Panc1 (cell line): ENCODE results near the gene LIPE. TPM values are rescaled to one million over a fixed set of nuclear protein-coding genes. Genes with fewer than 3 reads are reported as not detected.

ENCODE experiments used
- ATAC-seq: fragments of 200-7000 bp; cut with Tn5 transposase; 2 replicates; pipeline ENCODE4 v1.9.1; 2020; ENCODE audit warnings: mild to moderate bottlenecking, moderate library complexity
- BruUV-seq: library from RNA; stranded (reverse); fragments of 400-500 nt; replicated peaks from 2 replicates; lab custom pipeline; 2021; lab: Mats Ljungman, UMichigan
- CTCF ChIA-PET: fragments of 300-600 bp; sonication (Branson Sonifier 250); formaldehyde crosslinking; loops from one replicate; lab custom pipeline; 2022; ENCODE audit warnings: antibody characterized with exemption; lab: Charles Lee
- POLR2A ChIA-PET: fragments of 300-600 bp; sonication (Branson Sonifier 250); formaldehyde crosslinking; loops from one replicate; lab custom pipeline; 2022; ENCODE audit warnings: antibody characterized with exemption; lab: Charles Lee
- DNase-seq: peaks from one replicate; pipeline ENCODE4 v3.0.0-alpha.2; 2010; ENCODE audit warnings: low read depth, low spot score
- H3K27ac ChIP-seq: 2 replicates; pipeline ENCODE4 v1.5.1; 2011; ENCODE audit warnings: mild to moderate bottlenecking, low read length, inconsistent platforms
- H3K27me3 ChIP-seq: fragments of 200-500 bp; sonication (Bioruptor generic); 2 replicates; pipeline ENCODE4 v1.6.0; 2014; ENCODE audit warnings: low read length, inconsistent platforms; ENCODE audit not compliant: control insufficient read depth, insufficient read depth
- H3K36me3 ChIP-seq: fragments of 200-500 bp; sonication (Bioruptor generic); 2 replicates; pipeline ENCODE4 v1.5.1; 2014; ENCODE audit warnings: inconsistent platforms, mild to moderate bottlenecking, low read length, moderate library complexity; ENCODE audit not compliant: control insufficient read depth, insufficient read depth
- H3K4me1 ChIP-seq: 2 replicates; pipeline ENCODE4 v1.5.1; 2011; ENCODE audit warnings: inconsistent platforms, mild to moderate bottlenecking, low read length, moderate library complexity; ENCODE audit not compliant: control insufficient read depth, insufficient read depth
- H3K4me3 ChIP-seq, 2 experiments: 2 replicates each; pipeline ENCODE4 v1.5.1; 2011 to 2012; ENCODE audit warnings: low read depth in 2 of 2, low read length in 2 of 2, mild to moderate bottlenecking in 2 of 2, inconsistent platforms in 1 of 2, moderate library complexity in 1 of 2
- H3K9me3 ChIP-seq: fragments of 200-500 bp; sonication (Bioruptor generic); 2 replicates; pipeline ENCODE4 v1.5.1; 2014; ENCODE audit warnings: low read depth, mild to moderate bottlenecking, inconsistent platforms, low read length, moderate library complexity; ENCODE audit not compliant: control insufficient read depth, insufficient read depth
- POLR2AphosphoS5 ChIP-seq: IDR thresholded peaks from 2 replicates; pipeline ENCODE4 v1.6.1; 2012; ENCODE audit warnings: mild to moderate bottlenecking, low read depth, low read length, moderate library complexity
- SIN3A ChIP-seq: IDR thresholded peaks from 2 replicates; pipeline ENCODE4 v1.6.1; 2012; ENCODE audit warnings: low read depth, mild to moderate bottlenecking, low read length, moderate library complexity, borderline replicate concordance; ENCODE audit not compliant: insufficient read depth
- TCF7L2 ChIP-seq: IDR thresholded peaks from 2 replicates; pipeline ENCODE4 v1.6.1; 2011; ENCODE audit warnings: mild to moderate bottlenecking, low read depth, low read length, inconsistent platforms
- in situ Hi-C: cut with HindIII; loops from 2 replicates; pipeline ENCODE4 v1.10.0; 2016; ENCODE audit warnings: low sequenced_read_pairs, low pct_unique_long_range_greater_than_20kb
- intact Hi-C: fragments of 100-400 bp; cut with micrococcal nuclease; formaldehyde crosslinking; loops from one replicate; pipeline ENCODE4 v1.10.0; 2022; ENCODE audit not compliant: unreplicated experiment
- total RNA-seq: library from RNA; stranded (reverse); gene quantifications from one replicate; pipeline ENCODE4 v1.2.1, GENCODE V29; 2021; ENCODE audit not compliant: unreplicated experiment
- TF ChIP-seq, protein P1 (sequence below): fragments of 450-650 bp; IDR thresholded peaks from 2 replicates; pipeline ENCODE4 v1.5.1; 2017; ENCODE audit warnings: mild to moderate bottlenecking
- TF ChIP-seq, protein P2 (sequence below), 2 experiments: IDR thresholded peaks; 2 replicates each; pipeline ENCODE4 v1.6.1; 2011 to 2012; ENCODE audit warnings: low read depth in 2 of 2, control low read depth in 1 of 2, low read length in 1 of 2, mild to moderate bottlenecking in 1 of 2, moderate library complexity in 1 of 2; ENCODE audit not compliant: insufficient read depth in 1 of 2

Gene LIPE
- total RNA-seq, 1 experiment from 2014 or later, result 3.4 TPM

DNA sequence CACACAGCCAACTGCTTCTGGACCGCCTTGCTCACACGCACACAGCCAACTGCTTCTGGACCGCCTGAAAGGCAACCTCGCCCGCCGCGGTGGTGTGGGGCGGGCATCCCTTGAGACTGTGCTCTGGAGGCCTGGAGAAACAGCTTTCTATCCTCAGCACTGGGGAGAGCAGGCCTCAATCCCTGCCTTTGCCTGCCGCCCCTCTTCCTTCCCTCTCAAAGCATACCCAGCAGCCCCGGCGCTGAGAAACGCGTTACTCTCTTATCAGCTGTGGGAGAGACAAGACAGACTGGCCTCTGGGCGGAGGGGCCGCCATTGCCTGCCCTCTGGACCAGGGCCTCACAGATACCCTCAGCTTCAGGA lies 2.9 kb downstream of the LIPE start:
- CTCF ChIA-PET, result interaction anchor here (0.8 kb wide), 1 partner anchor 11 kb away, joined by 4 read pairs; no protein-coding TSS in a partner anchor
- Histone ChIP-seq H3K4me1 (no peaks in the 10 kb centered on the region; the same call in 1 of the 2 replicates), H3K27ac (no peak overlapping the region), H3K9me3 (no peaks in the 10 kb centered on the region), H3K36me3 (no peaks in the 10 kb centered on the region), H3K27me3 (no peaks in the 10 kb centered on the region), H3K4me3 (no peak overlapping the region)
- in situ Hi-C loops, result no loop called here
- BruUV-seq, result no TSS peak
- ATAC-seq, result no peak
- no peak for TF ChIP-seq POLR2AphosphoS5
- no peak for TF ChIP-seq TCF7L2
- TF ChIP-seq, protein P1, sequence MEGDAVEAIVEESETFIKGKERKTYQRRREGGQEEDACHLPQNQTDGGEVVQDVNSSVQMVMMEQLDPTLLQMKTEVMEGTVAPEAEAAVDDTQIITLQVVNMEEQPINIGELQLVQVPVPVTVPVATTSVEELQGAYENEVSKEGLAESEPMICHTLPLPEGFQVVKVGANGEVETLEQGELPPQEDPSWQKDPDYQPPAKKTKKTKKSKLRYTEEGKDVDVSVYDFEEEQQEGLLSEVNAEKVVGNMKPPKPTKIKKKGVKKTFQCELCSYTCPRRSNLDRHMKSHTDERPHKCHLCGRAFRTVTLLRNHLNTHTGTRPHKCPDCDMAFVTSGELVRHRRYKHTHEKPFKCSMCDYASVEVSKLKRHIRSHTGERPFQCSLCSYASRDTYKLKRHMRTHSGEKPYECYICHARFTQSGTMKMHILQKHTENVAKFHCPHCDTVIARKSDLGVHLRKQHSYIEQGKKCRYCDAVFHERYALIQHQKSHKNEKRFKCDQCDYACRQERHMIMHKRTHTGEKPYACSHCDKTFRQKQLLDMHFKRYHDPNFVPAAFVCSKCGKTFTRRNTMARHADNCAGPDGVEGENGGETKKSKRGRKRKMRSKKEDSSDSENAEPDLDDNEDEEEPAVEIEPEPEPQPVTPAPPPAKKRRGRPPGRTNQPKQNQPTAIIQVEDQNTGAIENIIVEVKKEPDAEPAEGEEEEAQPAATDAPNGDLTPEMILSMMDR, result no peak
- TF ChIP-seq, protein P2, sequence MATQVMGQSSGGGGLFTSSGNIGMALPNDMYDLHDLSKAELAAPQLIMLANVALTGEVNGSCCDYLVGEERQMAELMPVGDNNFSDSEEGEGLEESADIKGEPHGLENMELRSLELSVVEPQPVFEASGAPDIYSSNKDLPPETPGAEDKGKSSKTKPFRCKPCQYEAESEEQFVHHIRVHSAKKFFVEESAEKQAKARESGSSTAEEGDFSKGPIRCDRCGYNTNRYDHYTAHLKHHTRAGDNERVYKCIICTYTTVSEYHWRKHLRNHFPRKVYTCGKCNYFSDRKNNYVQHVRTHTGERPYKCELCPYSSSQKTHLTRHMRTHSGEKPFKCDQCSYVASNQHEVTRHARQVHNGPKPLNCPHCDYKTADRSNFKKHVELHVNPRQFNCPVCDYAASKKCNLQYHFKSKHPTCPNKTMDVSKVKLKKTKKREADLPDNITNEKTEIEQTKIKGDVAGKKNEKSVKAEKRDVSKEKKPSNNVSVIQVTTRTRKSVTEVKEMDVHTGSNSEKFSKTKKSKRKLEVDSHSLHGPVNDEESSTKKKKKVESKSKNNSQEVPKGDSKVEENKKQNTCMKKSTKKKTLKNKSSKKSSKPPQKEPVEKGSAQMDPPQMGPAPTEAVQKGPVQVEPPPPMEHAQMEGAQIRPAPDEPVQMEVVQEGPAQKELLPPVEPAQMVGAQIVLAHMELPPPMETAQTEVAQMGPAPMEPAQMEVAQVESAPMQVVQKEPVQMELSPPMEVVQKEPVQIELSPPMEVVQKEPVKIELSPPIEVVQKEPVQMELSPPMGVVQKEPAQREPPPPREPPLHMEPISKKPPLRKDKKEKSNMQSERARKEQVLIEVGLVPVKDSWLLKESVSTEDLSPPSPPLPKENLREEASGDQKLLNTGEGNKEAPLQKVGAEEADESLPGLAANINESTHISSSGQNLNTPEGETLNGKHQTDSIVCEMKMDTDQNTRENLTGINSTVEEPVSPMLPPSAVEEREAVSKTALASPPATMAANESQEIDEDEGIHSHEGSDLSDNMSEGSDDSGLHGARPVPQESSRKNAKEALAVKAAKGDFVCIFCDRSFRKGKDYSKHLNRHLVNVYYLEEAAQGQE (IDR thresholded peaks at IDR 0.05; ENCODE audit: insufficient read depth in 1 of 2, low read depth in 2 of 2, low read length in 1 of 2), result no peak
- POLR2A ChIA-PET, result no interaction called here
- intact Hi-C loops, result no loop called here
- DNase-seq, result no peak

DNA sequence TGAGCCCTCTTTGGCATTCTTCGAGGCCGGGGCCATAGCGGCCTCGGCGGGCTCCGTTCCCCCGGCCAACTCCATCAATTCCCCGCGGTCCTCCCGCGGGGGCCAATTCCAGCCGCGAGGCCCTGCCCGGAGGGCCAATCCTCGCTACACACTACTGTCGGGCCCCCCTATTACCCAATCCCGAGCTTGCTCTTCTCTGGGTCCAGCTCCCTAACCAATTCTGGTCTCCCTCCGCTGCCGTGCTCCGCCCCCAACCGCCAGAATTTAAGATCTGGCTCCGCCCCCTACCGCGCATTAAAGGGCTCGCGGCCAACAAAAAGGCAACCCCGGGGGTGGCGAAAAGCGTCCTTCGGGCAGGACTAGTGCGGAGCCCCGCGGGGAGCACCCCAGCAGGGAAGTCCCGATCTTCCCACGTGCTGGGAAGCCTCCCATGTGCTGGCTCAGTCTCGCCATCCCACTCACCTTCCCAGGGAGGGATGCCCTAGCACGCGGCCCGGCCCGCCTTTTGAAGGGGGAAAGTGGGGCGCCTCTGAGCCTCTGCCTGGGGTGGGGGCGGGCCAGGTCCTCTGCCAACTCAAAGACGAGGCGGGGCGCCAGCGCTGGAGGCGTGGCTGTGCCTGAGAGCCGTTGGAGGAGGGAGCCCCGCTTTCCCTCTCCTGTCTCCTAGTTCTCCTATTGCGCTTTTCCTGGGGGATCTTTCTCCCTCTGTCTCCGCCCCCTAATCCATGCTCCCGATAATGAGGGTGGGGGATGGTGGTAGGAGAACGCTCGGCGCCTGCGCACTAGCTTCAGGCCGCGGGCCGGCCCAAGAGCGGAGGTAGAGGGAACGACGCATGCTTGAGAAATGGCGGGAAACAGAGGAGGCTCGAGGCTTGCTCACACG lies 3.5 kb downstream of the LIPE start:
- TF ChIP-seq, protein P1, result no peak
- TF ChIP-seq, protein P2 (IDR thresholded peaks at IDR 0.05; ENCODE audit: insufficient read depth in 1 of 2, low read depth in 2 of 2, low read length in 1 of 2), result no peak
- TF ChIP-seq TCF7L2 (no peak), SIN3A (no peak), POLR2AphosphoS5 (no peak)
- ATAC-seq (peak; percentile 92), DNase-seq (no peak)
- Histone ChIP-seq H3K4me1 (no peaks in the 10 kb centered on the region; the same call in 1 of the 2 replicates), H3K36me3 (no peaks in the 10 kb centered on the region), H3K9me3 (no peaks in the 10 kb centered on the region), H3K27me3 (no peaks in the 10 kb centered on the region), H3K4me3 (peak overlapping the region; percentile 49 to 53), H3K27ac (no peak overlapping the region)
- ChIA-PET CTCF (interaction anchor here (0.8 to 1.4 kb wide), 2 partner anchors 12 to 17 kb away, joined by 3 to 4 read pairs; no protein-coding TSS in a partner anchor), POLR2A (no interaction called here)
- in situ Hi-C loops (no loop called here), intact Hi-C loops (no loop called here)
- BruUV-seq, result no TSS peak
